Mammary epithelial cell (primary cell): ENCODE data around the gene LARGE2.
"Not testable (repeated sequence)": the region's sequence is repeated elsewhere in the genome, so short reads cannot be mapped to it uniquely, and the experiment has no call there.

Experiments
- CTCF ChIP-seq, 2 donors: IDR thresholded peaks in 1 of 2; conservative IDR thresholded peaks in 1 of 2; 2 replicates each; pipeline ENCODE4 v1.5.1; 2011 to 2012; ENCODE audit warnings: inconsistent platforms in 2 of 2, low read length in 2 of 2, mild to moderate bottlenecking in 2 of 2, control low read depth in 1 of 2, low read depth in 1 of 2; ENCODE audit not compliant: insufficient read depth in 1 of 2; ENCODE audit errors: extremely low read depth in 1 of 2
- EZH2 ChIP-seq: IDR thresholded peaks from 2 replicates; pipeline ENCODE4 v1.6.1; 2012; ENCODE audit warnings: low read length, inconsistent platforms, borderline replicate concordance

- TF ChIP-seq CTCF (conservative IDR thresholded peaks at IDR 0.05 in 1 of 2, IDR thresholded peaks at IDR 0.05 in 1 of 2; ENCODE audit: extremely low read depth in 1 of 2, insufficient read depth in 1 of 2, low read depth in 1 of 2, low read length in 2 of 2); EZH2: not testable (repeated sequence)
These were observed 22.2 kb upstream of the LARGE2 start for GRCh38 chr11:45900175-45900800.
